ENCODE data around the gene NLRP2B.
"Not testable (repeated sequence)": the region's sequence is repeated elsewhere in the genome, so short reads cannot be mapped to it uniquely, and the experiment has no call there.

The NLRP2B gene

DNA sequence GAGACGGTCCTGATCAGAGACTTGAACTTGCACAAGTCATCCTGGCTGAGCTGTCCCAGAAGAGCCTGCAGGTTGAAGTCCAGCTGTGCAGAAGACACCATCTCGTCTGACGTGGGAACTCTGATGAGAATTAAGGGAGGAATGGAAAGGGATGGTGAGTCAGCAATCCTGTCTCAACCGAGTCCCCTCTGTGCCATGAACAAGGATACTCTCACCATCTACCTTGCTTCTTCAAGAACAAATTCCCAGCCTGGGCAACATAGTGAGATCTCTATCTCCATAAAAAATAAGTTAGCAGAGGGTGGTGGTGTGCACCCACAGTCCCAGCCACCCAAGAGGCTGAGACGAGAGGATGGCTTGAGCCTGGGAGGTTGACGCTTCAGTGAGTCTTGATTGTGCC is at the start of gene NLRP2B:
Gene NLRP2B (minus strand): TSS at position 101 of the 400 bp plus-strand sequence.
- DNase-seq, result no peak

DNA sequence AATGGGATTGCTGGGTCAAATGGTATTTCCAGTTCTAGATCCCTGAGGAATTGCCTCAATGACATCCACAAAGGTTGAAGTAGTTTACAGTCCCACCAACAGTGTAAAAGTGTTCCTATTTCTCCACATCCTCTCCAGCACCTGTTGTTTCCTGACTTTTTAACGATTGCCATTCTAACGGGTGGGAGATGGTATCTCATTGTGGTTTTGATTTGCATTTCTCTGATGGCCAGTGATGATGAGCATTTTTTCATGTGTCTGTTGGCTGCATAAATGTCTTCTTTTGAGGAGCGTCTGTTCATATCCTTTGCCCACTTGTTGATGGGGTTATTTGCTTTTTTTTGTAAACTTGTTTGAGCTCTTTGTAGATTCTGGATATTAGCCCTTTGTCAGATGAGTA is 45.9 kb upstream of the NLRP2B start:
- DNase-seq, result not testable (repeated sequence)

DNA sequence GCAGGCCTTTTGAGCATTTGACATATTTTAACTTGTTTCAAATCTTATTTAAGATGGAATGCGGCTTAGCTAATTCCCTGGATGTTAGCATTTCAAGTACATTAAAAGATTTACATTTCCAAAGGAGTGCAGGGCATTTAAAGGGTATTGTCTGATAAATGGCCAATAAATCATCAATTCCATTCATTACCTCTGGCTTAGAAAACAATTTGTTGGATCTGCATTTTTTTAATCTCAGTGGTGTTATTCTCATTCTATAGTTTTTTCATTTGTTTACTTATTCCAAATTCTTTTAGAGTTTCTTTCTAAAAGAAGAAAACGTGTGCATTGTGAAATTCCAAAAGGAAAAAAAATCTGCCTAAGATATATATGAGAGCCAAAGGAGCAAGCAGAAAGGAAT is 1.3 kb upstream of the NLRP2B start:
- DNase-seq, result no peak

DNA sequence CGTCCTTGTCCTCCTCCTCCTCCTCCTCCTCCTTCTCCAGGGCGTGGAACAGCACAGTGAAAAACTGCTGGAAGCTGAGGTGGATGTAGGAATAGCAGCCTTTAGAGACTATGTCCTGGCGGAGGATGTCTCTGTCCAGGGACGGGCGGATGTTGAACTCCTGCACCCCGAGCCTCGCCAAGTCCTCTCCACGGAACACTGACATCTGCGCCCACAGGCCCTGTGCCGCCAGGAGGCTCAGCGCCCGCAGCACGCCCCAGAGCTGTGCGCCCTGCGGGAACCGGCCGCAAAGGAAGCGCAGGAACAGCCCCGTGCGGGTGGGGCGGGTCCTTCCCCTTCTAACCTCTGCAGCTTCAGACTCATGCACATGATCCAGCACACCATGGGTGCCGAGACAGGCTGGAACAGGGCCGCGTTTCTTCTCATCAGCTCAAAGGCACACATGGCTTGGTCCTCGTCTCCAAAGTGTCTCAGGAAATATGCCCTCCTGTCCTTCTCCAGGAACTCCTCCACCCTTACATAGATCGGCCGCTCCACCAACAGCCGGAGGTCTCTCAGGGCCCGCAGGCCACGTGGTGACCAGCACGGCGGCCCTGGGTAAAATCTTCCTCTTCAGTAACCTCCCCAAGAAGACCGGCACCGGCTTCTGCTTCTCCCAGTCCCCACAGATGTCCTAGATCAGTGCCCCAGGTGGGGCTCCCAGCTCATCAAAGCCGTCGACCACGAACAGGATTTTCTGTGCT is 1.2 kb downstream of the NLRP2B start:
- no peak for DNase-seq

DNA sequence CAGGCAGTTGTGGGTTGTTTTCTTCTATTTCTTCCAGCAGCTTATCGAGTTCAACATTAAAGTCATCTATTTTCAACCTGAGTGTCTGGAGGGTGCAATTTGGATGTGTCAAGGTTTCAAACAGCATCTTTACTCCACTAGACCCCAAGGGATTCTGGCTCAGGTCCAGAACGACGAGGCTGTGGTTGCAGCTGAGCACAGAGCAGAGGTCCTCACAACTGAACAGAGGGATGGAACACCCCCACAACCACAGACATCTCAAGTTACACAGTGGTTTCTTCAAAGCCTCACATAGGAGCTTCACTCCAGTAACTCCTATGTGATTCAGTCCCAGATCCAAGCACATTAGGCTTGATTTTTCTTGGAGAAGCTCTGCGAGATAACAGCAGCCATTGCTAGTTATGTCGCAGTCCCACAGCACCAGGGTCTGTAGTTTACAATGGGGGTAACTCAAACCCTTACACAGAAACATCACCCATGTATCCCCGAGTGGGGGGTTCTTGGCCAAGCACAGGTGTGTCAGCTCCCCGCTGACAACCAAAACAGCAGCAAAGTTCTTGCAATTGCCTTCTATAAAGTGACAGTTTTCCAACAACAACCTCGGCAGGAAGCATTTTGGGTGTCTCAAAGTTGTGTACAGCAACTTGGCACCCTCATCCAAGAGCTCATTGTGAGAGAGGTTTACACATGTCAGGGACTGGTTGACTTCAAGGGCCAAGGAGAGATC is 2.8 kb downstream of the NLRP2B start:
- DNase-seq, result no peak

DNA sequence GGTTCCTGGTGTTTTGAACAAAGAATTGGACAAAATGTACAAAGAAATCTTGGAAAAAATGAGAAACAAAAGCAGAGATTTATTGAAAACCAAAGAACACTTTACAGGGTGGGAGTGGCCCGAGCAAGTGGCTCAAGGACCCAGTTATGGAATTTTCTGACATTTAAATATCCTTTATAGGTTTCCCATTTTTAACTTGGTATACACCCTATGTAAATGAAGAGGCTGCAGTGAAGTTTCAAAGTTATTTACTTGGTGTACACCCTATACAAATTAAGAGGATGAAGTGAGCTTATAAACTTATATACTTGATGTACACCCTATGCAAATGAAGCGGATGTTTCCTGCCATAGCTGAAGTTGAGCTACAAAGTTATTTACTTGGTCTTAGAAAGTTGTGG is 4.7 kb downstream of the NLRP2B start:
- no peak for DNase-seq

DNA sequence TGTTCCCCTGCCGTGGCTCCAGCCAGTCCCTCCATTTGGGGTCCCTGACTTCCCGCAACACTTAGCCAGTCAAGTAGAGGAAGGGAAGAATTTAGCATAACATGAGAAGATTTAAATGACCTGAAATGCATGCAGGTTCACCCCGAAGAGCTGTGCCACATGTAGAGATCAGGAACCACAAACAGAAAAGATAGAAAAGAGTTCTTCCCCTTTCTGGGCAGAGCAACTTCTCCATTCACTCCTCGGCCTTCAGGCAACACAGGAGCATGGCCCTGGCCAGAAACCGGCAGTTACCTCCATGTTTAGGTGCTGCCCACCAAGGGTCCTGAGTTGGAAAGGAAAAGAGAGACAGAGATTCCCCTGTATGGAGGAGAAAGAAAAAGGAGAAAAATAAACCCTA is 5.2 kb downstream of the NLRP2B start:
- no peak for DNase-seq

DNA sequence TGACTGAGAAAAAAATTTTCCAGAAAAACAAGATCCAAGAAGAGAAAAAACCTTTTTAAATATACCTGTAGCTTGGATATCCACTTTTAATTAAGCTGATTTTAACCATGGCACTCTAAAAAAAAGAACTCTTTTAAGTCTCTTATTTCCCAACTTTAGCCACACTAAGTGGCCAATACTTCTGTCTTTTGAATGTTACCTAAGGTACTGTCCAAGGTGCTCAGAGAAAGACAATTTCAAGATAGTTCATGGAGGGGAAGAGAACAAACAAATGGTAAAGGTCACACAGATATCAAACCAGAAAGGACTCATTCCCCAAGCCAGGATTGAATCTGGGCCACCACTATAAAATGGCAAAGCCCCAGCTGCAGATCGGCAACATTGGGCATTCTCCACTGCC is 10.1 kb downstream of the NLRP2B start:
- no peak for DNase-seq

DNA sequence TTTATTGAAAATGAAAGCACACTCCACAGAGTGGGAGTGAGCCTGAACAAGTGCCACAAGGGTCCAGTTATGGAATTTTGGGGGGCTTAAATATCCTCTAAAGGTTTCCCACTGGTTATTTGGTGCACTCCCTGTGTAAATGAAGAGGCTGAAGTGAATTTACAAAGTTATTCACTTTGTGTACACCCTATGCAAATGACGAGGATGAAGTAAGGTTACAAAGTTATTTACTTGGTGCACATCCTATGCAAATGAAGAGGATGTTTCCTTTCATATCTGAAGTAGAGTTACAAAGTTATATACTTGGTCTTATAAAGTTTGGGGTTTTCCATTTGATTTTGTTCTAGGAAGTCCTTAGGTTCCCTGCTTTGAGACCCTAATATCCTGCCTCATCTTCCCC is 13.1 kb downstream of the NLRP2B start:
- DNase-seq, result no peak

DNA sequence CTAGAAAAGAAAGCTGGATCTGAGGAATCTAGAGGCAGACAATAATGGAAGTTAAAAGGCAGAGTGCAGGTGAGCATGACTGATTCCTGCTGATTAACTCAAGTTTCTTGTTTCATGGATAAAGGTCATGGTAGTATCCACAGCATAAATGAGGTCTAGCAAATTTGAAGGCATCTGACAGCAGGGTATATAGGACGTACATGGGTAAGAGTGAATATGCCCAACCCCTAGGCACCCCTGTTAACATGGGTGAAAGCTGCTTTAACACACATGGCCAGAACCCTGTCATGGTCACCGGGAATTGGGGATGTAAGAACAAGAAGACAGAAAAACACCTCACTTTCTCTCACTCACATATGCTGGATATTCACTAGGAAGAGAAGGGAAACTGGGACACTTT is 25.0 kb downstream of the NLRP2B start:
- DNase-seq, result no peak

DNA sequence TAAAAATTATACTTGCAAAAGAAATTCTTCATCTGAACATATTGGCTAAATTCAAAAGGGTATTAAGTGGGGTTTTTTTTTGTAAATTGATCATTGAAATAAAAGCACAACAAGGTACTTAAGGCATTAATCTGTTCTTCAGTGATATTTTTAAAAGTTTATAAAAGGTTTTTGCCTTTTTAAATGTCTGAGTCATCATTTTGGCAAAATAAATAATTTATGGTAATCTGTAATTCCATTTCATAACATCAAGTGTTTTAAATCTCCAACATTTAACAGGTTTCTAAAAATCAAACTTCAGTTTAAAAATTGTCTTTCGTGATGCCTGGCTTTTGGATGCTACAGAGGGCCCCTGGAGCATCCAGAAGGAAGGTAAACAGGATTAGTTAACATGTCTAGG is 27.4 kb downstream of the NLRP2B start:
- no peak for DNase-seq

DNA sequence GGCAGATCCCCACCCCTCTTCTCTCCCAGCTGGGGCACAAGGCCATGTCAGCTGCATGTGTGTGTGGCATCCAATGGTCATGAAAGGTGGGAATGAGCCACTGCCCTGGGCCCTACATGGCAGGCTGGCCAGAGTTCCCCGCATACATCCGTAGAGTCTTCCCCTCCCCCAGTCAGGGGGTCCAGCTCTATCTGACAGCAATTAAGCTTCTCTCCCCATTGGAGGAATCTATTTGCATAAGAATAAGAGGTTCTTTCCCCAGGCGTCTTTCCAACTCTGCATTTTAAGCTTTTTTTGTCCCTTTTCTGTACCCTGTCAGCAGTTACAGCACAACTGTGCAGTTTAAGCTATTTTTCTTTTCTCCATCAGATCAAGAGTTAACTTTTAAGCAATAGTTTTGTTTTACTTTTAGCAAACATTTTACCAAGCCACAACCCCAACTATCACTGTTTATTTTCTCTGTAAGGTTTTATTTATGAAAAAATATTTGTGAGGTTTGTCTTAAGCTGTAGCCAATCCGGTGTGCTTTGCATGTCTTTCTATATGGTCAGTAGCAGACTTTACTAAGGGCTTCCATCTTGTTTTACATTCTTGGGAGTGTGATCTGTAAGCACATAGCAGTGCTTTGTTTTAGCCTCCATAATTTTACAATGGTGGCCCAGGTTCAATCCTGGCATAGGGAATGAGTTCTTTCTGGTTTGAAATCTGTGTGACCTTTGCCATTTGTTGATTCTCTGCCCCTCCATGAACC is 28.7 kb downstream of the NLRP2B start:
- no peak for DNase-seq

DNA sequence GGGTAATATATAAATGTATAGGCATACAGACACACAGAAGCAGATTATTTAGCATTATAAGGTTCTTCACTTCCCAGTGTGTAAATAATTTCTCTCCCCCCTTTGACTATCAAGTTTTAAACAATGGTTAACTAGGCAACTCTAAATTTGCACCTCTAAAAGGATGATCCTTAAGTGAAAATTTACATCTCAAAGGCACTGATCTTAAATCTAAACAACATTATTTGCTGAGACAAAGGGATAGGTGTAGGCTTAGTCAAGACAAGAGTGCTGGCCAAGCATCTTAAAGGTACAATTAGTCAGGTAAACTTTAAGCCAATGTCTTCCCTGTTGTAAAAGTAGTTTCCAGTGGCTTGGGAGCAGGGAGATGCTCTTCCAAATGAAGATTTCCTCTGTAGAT is 33.0 kb downstream of the NLRP2B start:
- no peak for DNase-seq

DNA sequence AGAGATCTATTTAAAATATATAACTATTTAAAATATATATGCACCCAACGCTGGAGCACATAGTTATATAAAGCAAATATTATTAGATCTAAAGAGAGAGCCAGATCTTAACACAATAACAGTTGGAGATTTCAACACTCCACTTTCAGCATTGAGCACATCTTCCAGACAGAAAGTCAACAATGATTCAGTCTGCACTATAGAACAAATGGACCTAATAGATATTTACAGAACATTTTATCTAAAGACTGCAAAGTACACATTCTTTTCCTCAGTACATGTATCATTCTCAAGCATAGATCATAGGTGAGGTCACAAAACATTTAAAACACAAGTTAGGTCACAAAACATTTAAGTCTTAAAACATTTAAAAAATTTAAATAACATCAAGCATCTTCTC is 36.4 kb downstream of the NLRP2B start:
- no peak for DNase-seq

DNA sequence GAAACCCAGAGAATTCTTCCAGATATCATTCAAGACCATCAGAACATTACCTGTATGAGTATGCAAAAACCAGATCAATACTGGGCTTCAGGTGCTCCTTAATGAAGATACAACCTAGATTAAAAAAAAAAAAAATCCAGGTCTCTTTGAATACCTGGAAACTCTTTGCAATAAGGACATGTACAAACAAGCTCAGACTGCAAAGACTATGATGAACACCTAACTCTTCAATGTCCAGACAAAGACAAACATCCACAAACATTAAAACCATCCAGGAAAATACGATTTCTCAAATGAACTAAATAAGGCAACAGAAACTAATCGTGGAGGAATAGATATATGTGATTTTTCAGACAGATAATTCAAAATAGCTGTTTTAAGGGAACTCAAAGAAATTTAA is 38.7 kb downstream of the NLRP2B start:
- no peak for DNase-seq

DNA sequence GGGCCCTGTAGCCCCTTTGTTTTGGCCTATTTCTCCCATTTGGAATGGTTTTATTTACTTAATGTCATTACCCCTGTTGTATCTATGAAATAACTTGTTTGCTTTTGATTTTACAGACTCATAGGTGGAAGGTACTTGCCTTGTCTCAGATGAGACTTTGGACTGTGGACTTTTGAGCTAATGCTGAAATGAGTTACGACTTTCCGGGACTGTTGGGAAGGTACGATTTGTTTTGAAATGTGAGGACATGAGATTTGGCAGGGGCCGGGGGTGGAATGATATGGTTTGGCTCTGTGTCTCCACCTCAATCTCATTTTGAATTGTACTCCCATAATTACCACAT is 39.4 kb downstream of the NLRP2B start:
- no peak for DNase-seq

DNA sequence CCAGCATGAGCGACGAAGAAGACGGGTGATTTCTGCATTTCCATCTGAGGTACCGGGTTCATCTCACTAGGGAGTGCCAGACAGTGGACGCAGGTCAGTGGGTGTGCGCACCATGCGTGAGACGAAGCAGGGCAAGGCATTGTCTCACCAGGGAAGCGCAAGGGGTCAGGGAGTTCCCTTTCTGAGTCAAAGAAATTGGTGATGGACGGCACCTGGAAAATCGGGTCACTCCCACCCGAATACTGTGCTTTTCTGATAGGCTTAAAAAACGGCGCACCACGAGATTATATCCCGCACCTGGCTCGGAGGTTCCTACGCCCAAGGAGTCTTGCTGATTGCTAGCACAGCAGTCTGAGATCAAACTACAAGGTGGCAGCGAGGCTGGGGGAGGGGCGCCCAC is 50.6 kb downstream of the NLRP2B start:
- not testable (repeated sequence) for DNase-seq
